ENCODE data around the gene NFKBIB. TPM values are rescaled to one million over a fixed set of nuclear protein-coding genes. Genes with fewer than 3 reads are reported as not detected.

Gene NFKBIB
- total RNA-seq, 1 donor from 2014 or later = 15.3 TPM

DNA sequence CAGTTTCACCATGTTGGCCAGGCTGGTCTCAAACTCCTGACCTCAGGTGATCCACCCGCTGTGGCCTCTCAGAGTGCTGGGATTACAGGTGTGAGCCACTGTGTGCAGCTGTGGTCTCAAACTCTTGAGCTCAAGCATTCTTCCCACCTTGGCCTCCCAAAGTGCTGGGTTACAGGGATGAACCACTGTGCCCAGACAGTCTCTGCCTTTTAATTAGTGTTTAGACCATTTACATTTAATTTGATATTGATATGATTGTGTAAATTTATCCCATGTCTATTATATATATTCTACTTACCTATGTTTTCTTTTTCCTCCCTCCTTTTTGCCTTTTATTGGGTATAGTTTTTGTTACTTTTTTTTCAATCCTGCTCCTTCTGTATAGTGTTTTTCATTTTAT lies 1.9 kb downstream of the NFKBIB start:
- no peaks in the 10 kb centered on the region for H3K27me3 Mint-ChIP-seq (ENCODE audit: low read depth)
- H3K27ac Mint-ChIP-seq (ENCODE audit: unreplicated experiment) = no peak overlapping the region
- no peak for DNase-seq (ENCODE audit: low spot score)
- peaks cover 7% of the 10 kb centered on the region for H3K36me3 Mint-ChIP-seq (ENCODE audit: low read depth)
- H3K4me1 Mint-ChIP-seq (ENCODE audit: low read depth) = peaks cover 26% of the 10 kb centered on the region
- no peaks in the 10 kb centered on the region for H3K9me3 Mint-ChIP-seq (ENCODE audit: low read depth)
- H3K4me3 Mint-ChIP-seq (ENCODE audit: unreplicated experiment) = no peak overlapping the region
- TF ChIP-seq, protein P1, sequence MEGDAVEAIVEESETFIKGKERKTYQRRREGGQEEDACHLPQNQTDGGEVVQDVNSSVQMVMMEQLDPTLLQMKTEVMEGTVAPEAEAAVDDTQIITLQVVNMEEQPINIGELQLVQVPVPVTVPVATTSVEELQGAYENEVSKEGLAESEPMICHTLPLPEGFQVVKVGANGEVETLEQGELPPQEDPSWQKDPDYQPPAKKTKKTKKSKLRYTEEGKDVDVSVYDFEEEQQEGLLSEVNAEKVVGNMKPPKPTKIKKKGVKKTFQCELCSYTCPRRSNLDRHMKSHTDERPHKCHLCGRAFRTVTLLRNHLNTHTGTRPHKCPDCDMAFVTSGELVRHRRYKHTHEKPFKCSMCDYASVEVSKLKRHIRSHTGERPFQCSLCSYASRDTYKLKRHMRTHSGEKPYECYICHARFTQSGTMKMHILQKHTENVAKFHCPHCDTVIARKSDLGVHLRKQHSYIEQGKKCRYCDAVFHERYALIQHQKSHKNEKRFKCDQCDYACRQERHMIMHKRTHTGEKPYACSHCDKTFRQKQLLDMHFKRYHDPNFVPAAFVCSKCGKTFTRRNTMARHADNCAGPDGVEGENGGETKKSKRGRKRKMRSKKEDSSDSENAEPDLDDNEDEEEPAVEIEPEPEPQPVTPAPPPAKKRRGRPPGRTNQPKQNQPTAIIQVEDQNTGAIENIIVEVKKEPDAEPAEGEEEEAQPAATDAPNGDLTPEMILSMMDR (IDR thresholded peaks at IDR 0.05) = no peak

DNA sequence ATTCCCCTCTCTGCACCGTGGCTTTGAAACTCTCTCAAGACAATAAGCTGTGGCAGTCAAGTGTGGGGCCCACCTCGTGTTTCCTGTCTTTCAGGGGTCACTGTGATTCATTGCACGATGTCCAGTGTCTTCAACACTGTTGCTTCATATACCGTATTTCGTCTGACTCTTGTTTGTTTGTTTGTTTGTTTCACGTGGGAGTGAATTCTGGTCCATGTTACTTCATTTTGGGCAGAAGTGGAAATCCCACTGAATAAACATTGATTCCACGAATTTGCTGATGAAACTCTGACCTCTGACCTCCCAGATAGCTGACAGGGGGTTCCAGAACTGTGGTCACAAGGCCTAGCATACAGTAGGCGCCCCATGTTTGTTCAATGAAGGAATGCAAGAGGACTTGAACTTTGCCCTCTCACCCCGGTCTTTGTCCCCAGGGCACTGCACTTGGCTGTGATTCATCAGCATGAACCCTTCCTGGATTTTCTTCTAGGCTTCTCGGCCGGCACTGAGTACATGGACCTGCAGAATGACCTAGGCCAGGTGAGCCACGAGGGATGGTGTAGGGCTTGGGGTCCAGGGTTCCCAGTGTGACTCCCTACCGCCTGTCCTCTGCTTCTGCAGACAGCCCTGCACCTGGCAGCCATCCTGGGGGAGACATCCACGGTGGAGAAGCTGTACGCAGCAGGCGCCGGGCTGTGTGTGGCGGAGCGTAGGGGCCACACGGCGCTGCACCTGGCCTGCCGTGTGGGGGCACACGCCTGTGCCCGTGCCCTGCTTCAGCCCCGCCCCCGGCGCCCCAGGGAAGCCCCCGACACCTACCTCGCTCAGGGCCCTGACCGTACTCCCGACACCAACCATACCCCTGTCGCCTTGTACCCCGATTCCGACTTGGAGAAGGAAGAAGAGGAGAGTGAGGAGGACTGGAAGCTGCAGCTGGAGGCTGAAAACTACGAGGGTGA lies 5.1 kb downstream of the NFKBIB start:
- Mint-ChIP-seq H3K27me3 (ENCODE audit: low read depth) (no peaks in the 10 kb centered on the region), H3K27ac (ENCODE audit: unreplicated experiment) (peak overlapping the region; percentile 60), H3K36me3 (ENCODE audit: low read depth) (peaks cover 16% of the 10 kb centered on the region), H3K9me3 (ENCODE audit: low read depth) (no peaks in the 10 kb centered on the region), H3K4me3 (ENCODE audit: unreplicated experiment) (no peak overlapping the region), H3K4me1 (ENCODE audit: low read depth) (peaks cover 9% of the 10 kb centered on the region)
- TF ChIP-seq, protein P1 (IDR thresholded peaks at IDR 0.05) = no peak
- no peak for DNase-seq (ENCODE audit: low spot score)

DNA sequence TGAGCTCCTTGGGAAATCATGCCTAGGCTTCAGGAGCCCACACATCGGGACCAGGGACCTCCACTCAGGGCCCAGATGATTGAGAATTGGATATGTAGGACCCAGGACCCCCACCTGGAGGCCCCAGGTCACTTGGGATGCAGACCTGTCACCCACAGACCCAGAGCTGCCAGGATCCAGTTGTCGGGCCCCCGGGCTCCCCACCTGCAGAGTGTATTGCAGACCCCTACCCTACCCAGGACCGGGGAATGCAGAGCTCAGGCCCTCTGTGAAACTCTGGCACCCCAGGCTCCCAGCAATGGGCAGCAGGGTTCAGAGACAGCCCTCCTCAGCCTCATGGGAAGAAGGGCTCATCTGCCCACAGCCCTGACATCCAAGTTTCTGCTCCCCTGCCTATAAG lies 5.9 kb downstream of the NFKBIB start:
- TF ChIP-seq, protein P1 (IDR thresholded peaks at IDR 0.05) = no peak
- H3K9me3 Mint-ChIP-seq (ENCODE audit: low read depth) = no peaks in the 10 kb centered on the region
- peaks cover 16% of the 10 kb centered on the region for H3K36me3 Mint-ChIP-seq (ENCODE audit: low read depth)
- peaks cover 3% of the 10 kb centered on the region for H3K4me1 Mint-ChIP-seq (ENCODE audit: low read depth)
- H3K4me3 Mint-ChIP-seq (ENCODE audit: unreplicated experiment) = no peak overlapping the region
- no peak for DNase-seq (ENCODE audit: low spot score)
- H3K27me3 Mint-ChIP-seq (ENCODE audit: low read depth) = no peaks in the 10 kb centered on the region
- no peak overlapping the region for H3K27ac Mint-ChIP-seq (ENCODE audit: unreplicated experiment)

GRCh38 chr19:38907227-38907626 lies 7.5 kb downstream of the NFKBIB start:
- DNase-seq (ENCODE audit: low spot score) = no peak
- H3K4me3 Mint-ChIP-seq (ENCODE audit: unreplicated experiment) = no peak overlapping the region
- H3K4me1 Mint-ChIP-seq (ENCODE audit: low read depth) = no peaks in the 10 kb centered on the region
- H3K27me3 Mint-ChIP-seq (ENCODE audit: low read depth) = no peaks in the 10 kb centered on the region
- H3K27ac Mint-ChIP-seq (ENCODE audit: unreplicated experiment) = no peak overlapping the region
- TF ChIP-seq, protein P1 (IDR thresholded peaks at IDR 0.05) = no peak
- peaks cover 16% of the 10 kb centered on the region for H3K36me3 Mint-ChIP-seq (ENCODE audit: low read depth)
- no peaks in the 10 kb centered on the region for H3K9me3 Mint-ChIP-seq (ENCODE audit: low read depth)

GRCh38 chr19:38907670-38908069 lies 7.9 kb downstream of the NFKBIB start:
- Mint-ChIP-seq H3K27me3 (ENCODE audit: low read depth) (no peaks in the 10 kb centered on the region), H3K4me3 (ENCODE audit: unreplicated experiment) (no peak overlapping the region), H3K36me3 (ENCODE audit: low read depth) (peaks cover 16% of the 10 kb centered on the region), H3K9me3 (ENCODE audit: low read depth) (no peaks in the 10 kb centered on the region), H3K4me1 (ENCODE audit: low read depth) (no peaks in the 10 kb centered on the region), H3K27ac (ENCODE audit: unreplicated experiment) (no peak overlapping the region)
- no peak for DNase-seq (ENCODE audit: low spot score)
- TF ChIP-seq, protein P1 (IDR thresholded peaks at IDR 0.05) = no peak

All from chondrocyte (in vitro differentiated cells).